Measurements from ENCODE around the gene S100Z.
"Not testable (repeated sequence)": the region's sequence is repeated elsewhere in the genome, so short reads cannot be mapped to it uniquely, and the experiment has no call there.

Gene S100Z

DNA sequence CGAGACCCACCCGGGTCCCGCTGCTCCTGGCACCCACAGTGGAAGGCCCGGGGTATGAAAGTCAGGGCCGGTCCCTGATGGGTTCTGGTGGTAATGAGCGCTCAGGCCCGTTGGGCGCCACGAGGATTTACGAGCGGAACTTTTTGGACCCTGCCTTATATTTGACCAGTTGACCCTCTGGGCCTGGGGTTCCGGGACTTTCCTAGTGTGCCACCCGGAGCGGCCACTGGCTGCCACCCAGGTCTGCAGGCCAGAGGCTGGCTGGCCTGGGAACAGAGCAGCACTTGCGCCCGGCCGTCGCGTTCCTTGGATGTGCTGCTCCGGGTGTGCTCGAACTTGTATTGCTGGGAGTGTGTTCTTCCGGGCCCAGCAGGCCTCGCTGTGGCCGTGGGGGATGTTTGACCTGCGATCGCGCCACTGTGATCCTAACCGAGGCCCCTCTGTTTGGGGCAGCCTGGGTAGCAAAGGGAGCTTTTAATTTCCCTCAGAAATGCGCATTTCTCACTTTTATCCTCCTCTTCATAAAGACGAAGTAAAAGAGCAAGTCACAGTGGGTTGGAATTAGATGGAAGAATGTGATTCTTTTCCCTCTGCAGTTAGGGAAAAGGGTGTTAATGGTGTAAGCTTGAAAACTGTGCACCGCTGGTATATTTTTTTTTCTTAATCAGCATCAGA, 29.8 kb upstream of the S100Z start:
- no peak for DNase-seq (ENCODE audit: low read depth in 1 of 2, low spot score in 1 of 2)
- H3K27me3 ChIP-seq (ENCODE audit: insufficient read depth, poor library complexity, severe bottlenecking) = peaks cover 2% of the 10 kb centered on the region
- H3K4me3 ChIP-seq (replicated peaks; ENCODE audit: insufficient read depth, low read length) = no peak overlapping the region
- TF ChIP-seq REST (IDR thresholded peaks at IDR 0.05; ENCODE audit: insufficient replicate concordance, low read depth) = no peak
- TF ChIP-seq SPI1 (IDR thresholded peaks at IDR 0.05; ENCODE audit: borderline replicate concordance, low read depth) = no peak
- no peak for TF ChIP-seq CTCF (IDR thresholded peaks at IDR 0.05; ENCODE audit: insufficient read depth, low read length)
- TF ChIP-seq POLR2AphosphoS5 (IDR thresholded peaks at IDR 0.05; ENCODE audit: low read depth) = no peak
- TF ChIP-seq GABPA (IDR thresholded peaks at IDR 0.05; ENCODE audit: low read depth) = no peak
- no peak overlapping the region for H3K27ac ChIP-seq (replicated peaks)

DNA sequence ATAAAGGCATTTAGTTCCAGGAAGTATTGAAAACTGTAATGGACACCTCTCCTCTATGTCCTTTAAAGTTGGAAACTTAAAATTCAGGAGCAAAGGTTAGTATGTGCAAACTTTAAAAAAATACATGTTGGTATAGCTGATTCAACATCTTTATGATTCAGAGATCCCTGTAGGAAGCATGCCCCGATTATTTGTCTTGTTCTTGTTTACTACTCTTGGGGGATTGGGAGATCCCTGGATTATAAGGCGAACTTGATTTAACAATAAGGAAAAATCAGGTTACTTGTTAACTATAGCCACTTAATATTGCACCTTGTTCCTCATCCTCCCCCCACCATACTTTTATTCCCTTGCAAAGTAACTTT, 29.3 kb upstream of the S100Z start:
- TF ChIP-seq CTCF (IDR thresholded peaks at IDR 0.05; ENCODE audit: insufficient read depth, low read length) (no peak), SPI1 (IDR thresholded peaks at IDR 0.05; ENCODE audit: borderline replicate concordance, low read depth) (no peak), GABPA (IDR thresholded peaks at IDR 0.05; ENCODE audit: low read depth) (no peak), REST (IDR thresholded peaks at IDR 0.05; ENCODE audit: insufficient replicate concordance, low read depth) (no peak), POLR2AphosphoS5 (IDR thresholded peaks at IDR 0.05; ENCODE audit: low read depth) (no peak)
- Histone ChIP-seq H3K27ac (replicated peaks) (no peak overlapping the region), H3K27me3 (ENCODE audit: insufficient read depth, poor library complexity, severe bottlenecking) (peaks cover 2% of the 10 kb centered on the region), H3K4me3 (replicated peaks; ENCODE audit: insufficient read depth, low read length) (no peak overlapping the region)
- DNase-seq (ENCODE audit: low read depth in 1 of 2, low spot score in 1 of 2) = no peak

DNA sequence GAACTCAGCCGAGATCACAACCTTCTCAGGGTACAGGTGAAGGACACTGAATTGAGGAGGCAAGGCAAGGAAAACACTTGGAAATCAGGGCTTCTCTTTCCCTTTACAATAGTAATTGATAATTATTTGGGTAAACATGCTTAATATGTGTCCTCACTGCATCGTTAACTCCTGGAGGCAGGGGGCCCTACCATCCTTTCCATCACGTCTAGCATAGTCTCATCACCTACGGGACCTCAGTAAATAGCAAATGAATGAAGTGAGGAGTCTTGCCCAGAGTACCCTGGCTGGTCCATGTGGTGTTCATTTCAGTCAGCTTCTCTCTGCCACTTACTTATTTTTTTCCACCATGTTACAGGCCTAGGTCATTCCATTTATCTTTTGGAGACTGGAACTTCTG, 28.7 kb upstream of the S100Z start:
- Histone ChIP-seq H3K4me3 (replicated peaks; ENCODE audit: insufficient read depth, low read length) (no peak overlapping the region), H3K27me3 (ENCODE audit: insufficient read depth, poor library complexity, severe bottlenecking) (peaks cover 2% of the 10 kb centered on the region), H3K27ac (replicated peaks) (no peak overlapping the region)
- no peak for TF ChIP-seq REST (IDR thresholded peaks at IDR 0.05; ENCODE audit: insufficient replicate concordance, low read depth)
- no peak for TF ChIP-seq SPI1 (IDR thresholded peaks at IDR 0.05; ENCODE audit: borderline replicate concordance, low read depth)
- TF ChIP-seq GABPA (IDR thresholded peaks at IDR 0.05; ENCODE audit: low read depth) = no peak
- no peak for TF ChIP-seq POLR2AphosphoS5 (IDR thresholded peaks at IDR 0.05; ENCODE audit: low read depth)
- TF ChIP-seq CTCF (IDR thresholded peaks at IDR 0.05; ENCODE audit: insufficient read depth, low read length) = no peak
- DNase-seq (ENCODE audit: low read depth in 1 of 2, low spot score in 1 of 2) = no peak

- DNase-seq (ENCODE audit: low read depth in 1 of 2, low spot score in 1 of 2); H3K27me3 ChIP-seq (ENCODE audit: insufficient read depth, poor library complexity, severe bottlenecking); H3K4me3 ChIP-seq (replicated peaks; ENCODE audit: insufficient read depth, low read length); H3K27ac ChIP-seq (replicated peaks): not testable (repeated sequence)
Measured at GRCh38 chr5:76822105-76822731, 27.6 kb upstream of the S100Z start.

DNA sequence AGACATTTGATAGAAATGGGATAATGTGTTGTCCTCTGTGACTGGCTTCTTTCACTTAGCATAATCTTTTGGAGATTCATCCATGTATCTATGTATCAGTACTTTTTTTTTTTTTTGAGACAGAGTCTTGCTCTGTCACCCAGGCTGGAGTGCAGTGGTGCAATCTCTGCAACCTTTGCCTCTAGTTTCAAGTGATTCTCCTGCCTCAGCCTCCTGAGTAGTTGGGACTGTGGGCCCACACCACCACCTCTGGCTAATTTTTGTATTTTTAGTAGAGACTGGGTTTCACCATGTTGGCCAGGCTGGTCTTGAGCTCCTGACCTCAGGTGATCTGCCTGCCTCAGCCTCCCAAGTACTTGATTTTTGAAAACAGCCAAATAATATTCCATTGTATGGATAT, 23.4 kb upstream of the S100Z start:
- not testable (repeated sequence) for DNase-seq (ENCODE audit: low read depth in 1 of 2, low spot score in 1 of 2); H3K27ac ChIP-seq (replicated peaks); H3K27me3 ChIP-seq (ENCODE audit: insufficient read depth, poor library complexity, severe bottlenecking); H3K4me3 ChIP-seq (replicated peaks; ENCODE audit: insufficient read depth, low read length)

Measured in HL-60 (cell line).